Chondrocyte (in vitro differentiated cells): ENCODE data around the gene RAC3. TPM values are rescaled to one million over a fixed set of nuclear protein-coding genes. Genes with fewer than 3 reads are reported as not detected.

ENCODE experiments used
- DNase-seq: peaks from one replicate; pipeline ENCODE4 v3.0.0; 2021; ENCODE audit warnings: mixed read lengths, low spot score
- H3K27ac Mint-ChIP-seq: one replicate; pipeline ENCODE4 v1.8.0; 2021; ENCODE audit warnings: mild to moderate bottlenecking, moderate library complexity, mixed read lengths; ENCODE audit not compliant: unreplicated experiment
- H3K27me3 Mint-ChIP-seq: 2 replicates; pipeline ENCODE4 v1.8.0; 2021; ENCODE audit warnings: low read depth, mixed read lengths
- H3K36me3 Mint-ChIP-seq: 2 replicates; pipeline ENCODE4 v1.8.0; 2021; ENCODE audit warnings: low read depth, mixed read lengths
- H3K4me1 Mint-ChIP-seq: 2 replicates; pipeline ENCODE4 v1.8.0; 2021; ENCODE audit warnings: low read depth, mild to moderate bottlenecking, mixed read lengths
- H3K4me3 Mint-ChIP-seq: one replicate; pipeline ENCODE4 v1.8.0; 2021; ENCODE audit warnings: mild to moderate bottlenecking, moderate library complexity, mixed read lengths; ENCODE audit not compliant: unreplicated experiment
- H3K9me3 Mint-ChIP-seq: 2 replicates; pipeline ENCODE4 v1.8.0; 2021; ENCODE audit warnings: low read depth, mixed read lengths
- CTCF ChIP-seq: fragments of 200-600 bp; sonication (generic); IDR thresholded peaks from 2 replicates; pipeline ENCODE4 v1.5.0; 2021; ENCODE audit warnings: antibody characterized with exemption, mild to moderate bottlenecking, moderate library complexity
- total RNA-seq: library from RNA; stranded (reverse); gene quantifications from 3 replicates; pipeline ENCODE4 v1.2.1, GENCODE V29; 2021

The RAC3 gene
- total RNA-seq, 1 donor from 2014 or later: 32.7 TPM

- no peaks in the 10 kb centered on the region for H3K27me3 Mint-ChIP-seq
- no peak overlapping the region for H3K4me3 Mint-ChIP-seq
- no peak for TF ChIP-seq CTCF
- peaks cover 7% of the 10 kb centered on the region for H3K36me3 Mint-ChIP-seq
- no peak overlapping the region for H3K27ac Mint-ChIP-seq
- no peak for DNase-seq
- peaks cover 5% of the 10 kb centered on the region for H3K4me1 Mint-ChIP-seq
- no peaks in the 10 kb centered on the region for H3K9me3 Mint-ChIP-seq
Measured at GRCh38 chr17:81996757-81997441, 34.6 kb upstream of the RAC3 start.

GRCh38 chr17:81998212-81998611 is 33.3 kb upstream of the RAC3 start:
- no peak for DNase-seq
- H3K9me3 Mint-ChIP-seq: no peaks in the 10 kb centered on the region
- H3K36me3 Mint-ChIP-seq: peaks cover 7% of the 10 kb centered on the region
- no peak overlapping the region for H3K4me3 Mint-ChIP-seq
- H3K4me1 Mint-ChIP-seq: peaks cover 5% of the 10 kb centered on the region
- no peak overlapping the region for H3K27ac Mint-ChIP-seq
- H3K27me3 Mint-ChIP-seq: no peaks in the 10 kb centered on the region
- TF ChIP-seq CTCF: no peak

GRCh38 chr17:81998691-81999438 is 32.6 kb upstream of the RAC3 start:
- Mint-ChIP-seq H3K9me3 (no peaks in the 10 kb centered on the region), H3K4me3 (no peak overlapping the region), H3K36me3 (peaks cover 7% of the 10 kb centered on the region), H3K4me1 (peaks cover 11% of the 10 kb centered on the region), H3K27ac (no peak overlapping the region), H3K27me3 (no peaks in the 10 kb centered on the region)
- no peak for DNase-seq
- TF ChIP-seq CTCF: no peak

- no peak for TF ChIP-seq CTCF
- Mint-ChIP-seq H3K4me1 (peaks cover 14% of the 10 kb centered on the region), H3K4me3 (no peak overlapping the region), H3K27ac (no peak overlapping the region), H3K27me3 (no peaks in the 10 kb centered on the region), H3K9me3 (no peaks in the 10 kb centered on the region), H3K36me3 (peaks cover 7% of the 10 kb centered on the region)
- no peak for DNase-seq
Measured at GRCh38 chr17:81999587-81999975, 31.9 kb upstream of the RAC3 start.

- H3K4me3 Mint-ChIP-seq: no peak overlapping the region
- TF ChIP-seq CTCF: no peak
- peaks cover 14% of the 10 kb centered on the region for H3K4me1 Mint-ChIP-seq
- no peak overlapping the region for H3K27ac Mint-ChIP-seq
- no peaks in the 10 kb centered on the region for H3K9me3 Mint-ChIP-seq
- no peak for DNase-seq
- no peaks in the 10 kb centered on the region for H3K27me3 Mint-ChIP-seq
- H3K36me3 Mint-ChIP-seq: peaks cover 7% of the 10 kb centered on the region
Measured at GRCh38 chr17:81999976-82000802, 31.3 kb upstream of the RAC3 start.
